KMS-11 (cell line): ENCODE results near the gene MCC.

ENCODE experiments used
- H2AFZ ChIP-seq: fragments of 200-600 bp; sonication (generic); 2 replicates; pipeline ENCODE4 v1.6.1; 2016; ENCODE audit warnings: antibody characterized with exemption, mixed run types, low read depth
- H3K27ac ChIP-seq: fragments of 200-600 bp; sonication (generic); 2 replicates; pipeline ENCODE4 v1.6.1; 2016; ENCODE audit warnings: mild to moderate bottlenecking, mixed run types
- H3K27me3 ChIP-seq: fragments of 200-600 bp; sonication (generic); 2 replicates; pipeline ENCODE4 v1.6.1; 2017; ENCODE audit warnings: mild to moderate bottlenecking, low read depth, mixed run types, moderate library complexity; ENCODE audit not compliant: insufficient read depth
- H3K36me3 ChIP-seq: fragments of 200-600 bp; sonication (generic); 2 replicates; pipeline ENCODE4 v1.6.1; 2017; ENCODE audit warnings: mild to moderate bottlenecking, mixed run types; ENCODE audit not compliant: insufficient read depth
- H3K4me1 ChIP-seq: fragments of 200-600 bp; sonication (generic); 2 replicates; pipeline ENCODE4 v1.6.1; 2016; ENCODE audit warnings: mild to moderate bottlenecking, low read depth, mixed run types; ENCODE audit not compliant: poor library complexity, severe bottlenecking
- H3K4me2 ChIP-seq: fragments of 200-600 bp; sonication (generic); 2 replicates; pipeline ENCODE4 v1.7.0; 2016; ENCODE audit warnings: mild to moderate bottlenecking, mixed run types
- H3K4me3 ChIP-seq: fragments of 200-600 bp; sonication (generic); IDR thresholded peaks from 2 replicates; pipeline ENCODE4 v1.6.1; 2017; ENCODE audit warnings: low read depth, low read length, mixed read lengths; ENCODE audit not compliant: insufficient read depth
- H3K79me2 ChIP-seq: fragments of 200-600 bp; sonication (generic); 2 replicates; pipeline ENCODE4 v1.6.1; 2016; ENCODE audit warnings: low read depth, mixed run types; ENCODE audit not compliant: insufficient read depth
- H3K9ac ChIP-seq: fragments of 200-600 bp; sonication (generic); 2 replicates; pipeline ENCODE4 v1.6.1; 2016; ENCODE audit warnings: mild to moderate bottlenecking, mixed run types
- H4K20me1 ChIP-seq: fragments of 200-600 bp; sonication (generic); 2 replicates; pipeline ENCODE4 v1.6.1; 2016; ENCODE audit warnings: mild to moderate bottlenecking, mixed run types; ENCODE audit not compliant: insufficient read depth
- TF ChIP-seq, protein P1 (sequence below): fragments of 200-600 bp; sonication (generic); conservative IDR thresholded peaks from 2 replicates; pipeline ENCODE4 v1.6.1; 2017; ENCODE audit warnings: low read depth, mild to moderate bottlenecking, antibody characterized with exemption, low read length, moderate library complexity, mixed read lengths

MCC gene

GRCh38 chr5:113027015-113027414, 461.2 kb downstream of the MCC start:
- Histone ChIP-seq H3K9ac (no peak overlapping the region), H3K79me2 (no peaks in the 10 kb centered on the region), H2AFZ (no peak overlapping the region), H4K20me1 (no peaks in the 10 kb centered on the region), H3K36me3 (no peaks in the 10 kb centered on the region), H3K4me3 (no peak overlapping the region), H3K4me1 (peaks cover 12% of the 10 kb centered on the region), H3K27ac (no peak overlapping the region), H3K27me3 (no peaks in the 10 kb centered on the region), H3K4me2 (no peak overlapping the region)
- TF ChIP-seq, protein P1, sequence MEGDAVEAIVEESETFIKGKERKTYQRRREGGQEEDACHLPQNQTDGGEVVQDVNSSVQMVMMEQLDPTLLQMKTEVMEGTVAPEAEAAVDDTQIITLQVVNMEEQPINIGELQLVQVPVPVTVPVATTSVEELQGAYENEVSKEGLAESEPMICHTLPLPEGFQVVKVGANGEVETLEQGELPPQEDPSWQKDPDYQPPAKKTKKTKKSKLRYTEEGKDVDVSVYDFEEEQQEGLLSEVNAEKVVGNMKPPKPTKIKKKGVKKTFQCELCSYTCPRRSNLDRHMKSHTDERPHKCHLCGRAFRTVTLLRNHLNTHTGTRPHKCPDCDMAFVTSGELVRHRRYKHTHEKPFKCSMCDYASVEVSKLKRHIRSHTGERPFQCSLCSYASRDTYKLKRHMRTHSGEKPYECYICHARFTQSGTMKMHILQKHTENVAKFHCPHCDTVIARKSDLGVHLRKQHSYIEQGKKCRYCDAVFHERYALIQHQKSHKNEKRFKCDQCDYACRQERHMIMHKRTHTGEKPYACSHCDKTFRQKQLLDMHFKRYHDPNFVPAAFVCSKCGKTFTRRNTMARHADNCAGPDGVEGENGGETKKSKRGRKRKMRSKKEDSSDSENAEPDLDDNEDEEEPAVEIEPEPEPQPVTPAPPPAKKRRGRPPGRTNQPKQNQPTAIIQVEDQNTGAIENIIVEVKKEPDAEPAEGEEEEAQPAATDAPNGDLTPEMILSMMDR, result no peak

DNA sequence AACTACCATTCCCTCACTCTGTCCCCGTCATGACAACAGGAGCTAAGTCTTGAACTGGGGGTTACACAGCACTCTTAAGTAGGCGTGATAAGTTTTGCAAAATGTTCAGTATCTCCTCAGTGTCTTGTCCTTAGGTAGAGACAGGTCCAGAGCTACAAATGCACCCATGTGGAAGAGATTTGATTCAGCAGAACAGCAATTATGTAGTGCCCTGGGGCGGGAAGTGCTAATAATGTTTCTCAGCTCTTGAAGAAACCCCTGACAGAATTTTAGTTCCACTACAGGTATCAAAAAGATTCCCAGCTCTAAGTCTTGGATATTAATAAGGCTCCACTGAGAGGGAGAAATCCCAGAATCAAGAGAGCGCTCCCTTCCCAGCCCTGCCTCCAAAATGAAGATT, 462.0 kb downstream of the MCC start:
- no peak overlapping the region for H3K4me2 ChIP-seq
- H3K79me2 ChIP-seq, result no peaks in the 10 kb centered on the region
- TF ChIP-seq, protein P1, result no peak
- H3K4me3 ChIP-seq, result no peak overlapping the region
- H3K36me3 ChIP-seq, result no peaks in the 10 kb centered on the region
- H3K27me3 ChIP-seq, result no peaks in the 10 kb centered on the region
- H4K20me1 ChIP-seq, result no peaks in the 10 kb centered on the region; the same call in 1 of the 2 replicates
- no peak overlapping the region for H2AFZ ChIP-seq
- no peak overlapping the region for H3K27ac ChIP-seq
- no peak overlapping the region for H3K9ac ChIP-seq
- H3K4me1 ChIP-seq, result peaks cover 18% of the 10 kb centered on the region

DNA sequence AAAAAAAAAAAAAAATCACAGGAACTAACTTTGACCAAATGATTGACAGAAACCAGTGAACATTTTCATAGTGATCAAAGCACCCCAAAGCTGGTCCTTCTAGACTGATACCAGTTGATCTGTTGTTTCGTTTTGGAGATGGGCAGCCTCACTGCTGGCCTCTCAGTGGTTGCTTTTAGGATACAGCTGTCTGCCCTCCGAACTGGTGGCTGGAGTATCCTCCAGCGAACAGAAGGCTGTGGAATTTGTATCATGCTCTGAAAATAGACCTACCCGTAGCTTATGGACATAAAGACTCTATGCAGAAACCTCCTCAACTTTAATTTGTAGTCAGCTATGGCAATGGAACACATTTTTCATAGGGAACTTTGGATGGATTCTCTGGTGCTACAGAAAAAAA, 462.7 kb downstream of the MCC start:
- Histone ChIP-seq H3K27ac (no peak overlapping the region), H3K4me2 (no peak overlapping the region)

DNA sequence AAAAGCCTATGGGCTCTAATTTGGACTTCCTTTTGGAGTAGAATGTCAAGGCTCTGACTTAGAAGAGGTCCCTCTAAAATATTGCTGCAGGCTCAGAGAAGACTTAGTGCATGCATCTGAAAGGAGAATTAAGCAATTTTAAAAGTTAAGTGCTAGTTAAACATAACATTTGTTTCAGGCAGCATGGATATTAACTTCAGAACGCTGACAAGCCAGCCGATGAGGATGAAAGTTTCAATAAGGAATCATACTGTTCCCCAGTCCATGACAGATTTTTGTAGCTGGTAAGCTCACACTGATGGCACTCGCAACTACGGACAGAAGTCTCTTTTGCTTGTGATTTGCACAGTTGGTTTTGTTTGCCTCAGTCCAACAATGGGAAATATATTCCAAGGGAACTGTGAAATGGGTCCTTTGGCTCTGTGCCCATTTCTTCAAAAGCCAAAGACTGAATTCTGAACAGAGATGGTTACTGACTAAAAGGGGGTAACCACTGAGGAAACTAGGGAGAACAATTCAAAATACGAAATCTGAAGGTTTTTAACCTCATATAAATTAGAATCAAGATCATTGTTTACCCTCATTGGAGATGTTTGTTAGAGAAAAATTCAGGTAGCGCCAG, 464.1 kb downstream of the MCC start:
- Histone ChIP-seq H3K27ac (no peak overlapping the region), H3K4me2 (no peak overlapping the region), H3K4me1 (peaks cover 18% of the 10 kb centered on the region), H3K4me3 (no peak overlapping the region), H3K9ac (no peak overlapping the region), H3K27me3 (no peaks in the 10 kb centered on the region), H3K79me2 (no peaks in the 10 kb centered on the region), H4K20me1 (no peaks in the 10 kb centered on the region; the same call in 1 of the 2 replicates), H3K36me3 (no peaks in the 10 kb centered on the region), H2AFZ (no peak overlapping the region)
- TF ChIP-seq, protein P1, result no peak

More for the DNA sequence above, 462.7 kb downstream of the MCC start:
- Histone ChIP-seq H2AFZ (no peak overlapping the region), H3K4me3 (no peak overlapping the region), H3K9ac (no peak overlapping the region), H4K20me1 (no peaks in the 10 kb centered on the region; the same call in 1 of the 2 replicates), H3K79me2 (no peaks in the 10 kb centered on the region), H3K27me3 (no peaks in the 10 kb centered on the region), H3K4me1 (peaks cover 18% of the 10 kb centered on the region), H3K36me3 (no peaks in the 10 kb centered on the region)
- TF ChIP-seq, protein P1, result no peak
